ENCODE measurements around the gene FOXN1. TPM values are rescaled to one million over a fixed set of nuclear protein-coding genes. Genes with fewer than 3 reads are reported as not detected.

FOXN1 gene
- total RNA-seq, 2 donors from 2014 or later = not detected

- H3K9me3 Mint-ChIP-seq = no peaks in the 10 kb centered on the region
- H3K4me1 ChIP-seq (ENCODE audit: control insufficient read depth, insufficient read depth, low read length) = no peaks in the 10 kb centered on the region
- H3K36me3 Mint-ChIP-seq (ENCODE audit: low read depth) = peaks cover 48% of the 10 kb centered on the region
- peaks cover 84% of the 10 kb centered on the region for H3K36me3 ChIP-seq (ENCODE audit: control insufficient read depth, insufficient read depth, low read length)
- TF ChIP-seq CTCF (conservative IDR thresholded peaks at IDR 0.05) = no peak
- H3K27ac Mint-ChIP-seq = no peak overlapping the region
- no peaks in the 10 kb centered on the region for H3K27me3 Mint-ChIP-seq (ENCODE audit: insufficient read depth)
- no peaks in the 10 kb centered on the region for H3K27me3 ChIP-seq (ENCODE audit: control insufficient read depth, insufficient read depth, low read length, poor library complexity, severe bottlenecking)
- DNase-seq = no peak
- peaks cover 8% of the 10 kb centered on the region for H3K4me1 Mint-ChIP-seq
- H3K4me3 Mint-ChIP-seq = no peak overlapping the region
- H3K9me3 ChIP-seq (ENCODE audit: control insufficient read depth, low read length) = no peaks in the 10 kb centered on the region
- no peak overlapping the region for H3K27ac ChIP-seq (ENCODE audit: low read depth, low read length)
- no peak overlapping the region for H3K9ac ChIP-seq (ENCODE audit: extremely low read depth, low read length, poor library complexity, severe bottlenecking)
- H3K4me3 ChIP-seq (ENCODE audit: low read length) = no peak overlapping the region
- WGBS, 2 experiments (ENCODE audit: insufficient coverage in 1 of 2, insufficient read length in 1 of 2) = 76 to 89% methylated on average over 3 of the region's 3 CpGs
Observed at GRCh38 chr17:28584434-28584833, 78.3 kb downstream of the FOXN1 start.

GRCh38 chr17:28585851-28586250 lies 79.7 kb downstream of the FOXN1 start:
- 92 to 100% methylated on average over 1 to 3 of the region's 3 CpGs for WGBS, 2 experiments (ENCODE audit: insufficient coverage in 1 of 2, insufficient read length in 1 of 2)
- Mint-ChIP-seq H3K9me3 (no peaks in the 10 kb centered on the region), H3K4me3 (no peak overlapping the region), H3K27ac (no peak overlapping the region), H3K36me3 (ENCODE audit: low read depth) (peaks cover 39% of the 10 kb centered on the region), H3K4me1 (peaks cover 8% of the 10 kb centered on the region), H3K27me3 (ENCODE audit: insufficient read depth) (no peaks in the 10 kb centered on the region)
- no peak for DNase-seq
- Histone ChIP-seq H3K36me3 (ENCODE audit: control insufficient read depth, insufficient read depth, low read length) (peaks cover 81% of the 10 kb centered on the region), H3K9ac (ENCODE audit: extremely low read depth, low read length, poor library complexity, severe bottlenecking) (no peak overlapping the region), H3K27ac (ENCODE audit: low read depth, low read length) (no peak overlapping the region), H3K27me3 (ENCODE audit: control insufficient read depth, insufficient read depth, low read length, poor library complexity, severe bottlenecking) (no peaks in the 10 kb centered on the region), H3K9me3 (ENCODE audit: control insufficient read depth, low read length) (no peaks in the 10 kb centered on the region), H3K4me3 (ENCODE audit: low read length) (no peak overlapping the region), H3K4me1 (ENCODE audit: control insufficient read depth, insufficient read depth, low read length) (no peaks in the 10 kb centered on the region)
- TF ChIP-seq CTCF (conservative IDR thresholded peaks at IDR 0.05) = no peak

Other genes starting within 250 kb of the FOXN1 start
- gene TMEM97, start 187.1 kb upstream of the FOXN1 start, total RNA-seq = 10 to 100 TPM; 72.1 to 80.7 TPM
- 10 to 100 TPM; 28.9 to 34.3 TPM for gene IFT20, start 170.9 kb upstream of the FOXN1 start, total RNA-seq
- gene TNFAIP1, start 170.6 kb upstream of the FOXN1 start, total RNA-seq = 10 to 100 TPM; 29.9 to 36.1 TPM
- 10 to 100 TPM; 69.0 to 72.1 TPM for gene POLDIP2, start 148.8 kb upstream of the FOXN1 start, total RNA-seq
- gene SEBOX, start 141.1 kb upstream of the FOXN1 start, total RNA-seq = not detected
- gene VTN, start 136.0 kb upstream of the FOXN1 start, total RNA-seq = 1 to 10 TPM; 2.5 to 6.7 TPM
- 1 to 10 TPM; 1.3 to 2.0 TPM for gene SARM1, start 134.7 kb upstream of the FOXN1 start, total RNA-seq
- 10 to 100 TPM in 1 of 2 donors, 1 to 10 TPM in 1; 6.9 to 10.9 TPM for gene SLC46A1, start 100.1 kb upstream of the FOXN1 start, total RNA-seq
- gene SLC13A2, start 32.7 kb upstream of the FOXN1 start, total RNA-seq = not detected
- gene UNC119, start 46.3 kb downstream of the FOXN1 start, total RNA-seq = 10 to 100 TPM; 46.7 to 59.0 TPM
- 10 to 100 TPM; 34.9 to 43.0 TPM for gene PIGS, start 65.2 kb downstream of the FOXN1 start, total RNA-seq
- 10 to 100 TPM; 12.3 to 14.1 TPM for gene ALDOC, start 70.5 kb downstream of the FOXN1 start, total RNA-seq
- gene SPAG5, start 92.7 kb downstream of the FOXN1 start, total RNA-seq = 100 to 1,000 TPM in 1 of 2 donors, 10 to 100 TPM in 1; 84.8 to 132 TPM
- 10 to 100 TPM; 25.5 to 27.6 TPM for gene RSKR, start 107.8 kb downstream of the FOXN1 start, total RNA-seq
- gene BLTP2, start 138.8 kb downstream of the FOXN1 start, total RNA-seq = 100 to 1,000 TPM; 132 to 144 TPM
- 10 to 100 TPM; 40.6 to 42.6 TPM for gene SDF2, start 155.6 kb downstream of the FOXN1 start, total RNA-seq
- 10 to 100 TPM; 54.4 to 72.1 TPM for gene SUPT6H, start 155.9 kb downstream of the FOXN1 start, total RNA-seq
- gene PROCA1, start 205.5 kb downstream of the FOXN1 start, total RNA-seq = 10 to 100 TPM; 28.7 to 41.6 TPM
- 100 to 1,000 TPM; 111 to 112 TPM for gene RAB34, start 211.5 kb downstream of the FOXN1 start, total RNA-seq
- gene RPL23A, start 213.6 kb downstream of the FOXN1 start, total RNA-seq = 1,000 to 10,000 TPM; 1,639 TPM
- 10 to 100 TPM; 17.0 to 22.9 TPM for gene TLCD1, start 219.9 kb downstream of the FOXN1 start, total RNA-seq
- gene NEK8, start 222.4 kb downstream of the FOXN1 start, total RNA-seq = 10 to 100 TPM; 11.2 to 15.7 TPM
- 100 to 1,000 TPM; 168 to 169 TPM for gene TRAF4, start 237.7 kb downstream of the FOXN1 start, total RNA-seq